Stimulated activated CD4-positive, alpha-beta T cell treated with anti-CD3 and anti-CD28 coated beads, Interleukin-1b, Interleukin-23, amount 100 ng/mL, for 1 hour (primary cell): Measurements from ENCODE around the gene SYNRG.

Source experiments
- DNase-seq, 2 donors: peaks; one replicate each; pipeline ENCODE4 v3.0.0-alpha.2; 2020; ENCODE audit warnings: low read depth in 2 of 2

Gene SYNRG

GRCh38 chr17:37470181-37470580, 139.0 kb downstream of the SYNRG start:
- no peak for DNase-seq

DNA sequence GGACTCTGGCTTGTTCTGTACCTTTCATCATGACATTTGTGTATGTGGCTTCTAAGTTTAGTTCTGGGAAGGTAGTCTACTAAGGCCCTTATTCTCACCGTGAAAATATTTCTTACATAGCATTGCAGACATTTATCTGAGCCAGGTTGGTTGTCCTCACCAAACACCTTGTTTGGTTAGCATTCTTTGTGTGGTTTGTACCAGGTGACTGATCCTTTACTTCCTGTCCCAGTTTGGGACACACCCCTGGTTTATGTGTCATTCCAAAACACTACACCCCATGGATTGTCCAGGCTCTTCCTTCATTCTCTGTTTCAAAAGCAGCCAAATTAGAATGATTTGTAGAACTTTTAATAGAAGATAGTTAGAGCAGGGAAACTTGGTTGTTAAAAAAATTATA, 142.7 kb downstream of the SYNRG start:
- DNase-seq, result no peak

DNA sequence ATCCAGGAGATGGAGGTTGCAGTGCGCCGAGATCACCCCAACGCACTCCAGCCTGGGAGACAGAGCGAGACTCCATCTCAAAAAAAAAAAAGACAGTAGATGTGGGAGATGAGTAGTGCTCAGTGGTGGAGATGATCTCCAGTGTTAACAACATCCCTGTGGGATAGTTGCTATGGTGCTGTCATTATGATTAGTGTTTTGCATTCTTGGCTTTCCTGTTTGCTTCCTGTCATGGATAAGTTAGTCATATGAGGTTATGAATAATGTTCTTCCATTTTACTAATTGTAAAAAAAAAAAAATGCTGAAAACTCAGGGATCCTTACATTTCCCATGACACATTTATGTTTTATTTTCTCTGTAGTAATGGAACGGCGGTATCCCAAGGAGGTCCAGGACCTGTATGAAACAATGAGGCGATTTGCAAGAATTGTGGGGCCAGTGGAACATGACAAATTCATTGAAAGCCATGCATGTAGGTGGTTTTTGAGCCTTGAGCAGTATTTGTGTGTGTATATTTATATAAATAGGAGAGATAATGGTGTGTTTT, 144.1 kb downstream of the SYNRG start:
- DNase-seq, result no peak
